ENCODE measurements around the gene BRI3.

BRI3 gene

GRCh38 chr7:98254516-98254915, 27.0 kb upstream of the BRI3 start:
- Histone ChIP-seq H3K9ac (no peak overlapping the region), H3K36me3 (ENCODE audit: insufficient read depth) (no peaks in the 10 kb centered on the region), H3K4me3 (IDR thresholded peaks at IDR 0.05; ENCODE audit: insufficient read depth, low read depth, low read length) (no peak overlapping the region), H3K27ac (no peak overlapping the region), H3K4me1 (ENCODE audit: low read depth, poor library complexity, severe bottlenecking) (peaks cover 22% of the 10 kb centered on the region), H3K79me2 (ENCODE audit: insufficient read depth, low read depth) (peaks cover 14% of the 10 kb centered on the region; the same call in 1 of the 2 replicates), H2AFZ (ENCODE audit: low read depth) (no peak overlapping the region), H4K20me1 (ENCODE audit: insufficient read depth) (no peaks in the 10 kb centered on the region), H3K27me3 (ENCODE audit: insufficient read depth, low read depth) (no peaks in the 10 kb centered on the region), H3K4me2 (no peak overlapping the region)
- TF ChIP-seq CTCF (conservative IDR thresholded peaks at IDR 0.05; ENCODE audit: low read depth, low read length) = no peak

- Histone ChIP-seq H3K4me2 (no peak overlapping the region), H3K79me2 (ENCODE audit: insufficient read depth, low read depth) (peaks cover 14% of the 10 kb centered on the region; the same call in 1 of the 2 replicates), H3K9ac (no peak overlapping the region), H3K27ac (no peak overlapping the region), H3K27me3 (ENCODE audit: insufficient read depth, low read depth) (no peaks in the 10 kb centered on the region), H4K20me1 (ENCODE audit: insufficient read depth) (no peaks in the 10 kb centered on the region), H3K36me3 (ENCODE audit: insufficient read depth) (no peaks in the 10 kb centered on the region), H2AFZ (ENCODE audit: low read depth) (no peak overlapping the region), H3K4me1 (ENCODE audit: low read depth, poor library complexity, severe bottlenecking) (peaks cover 19% of the 10 kb centered on the region), H3K4me3 (IDR thresholded peaks at IDR 0.05; ENCODE audit: insufficient read depth, low read depth, low read length) (no peak overlapping the region)
- no peak for TF ChIP-seq CTCF (conservative IDR thresholded peaks at IDR 0.05; ENCODE audit: low read depth, low read length)
Observed at GRCh38 chr7:98254951-98255610, 26.4 kb upstream of the BRI3 start.

GRCh38 chr7:98256431-98256830, 25.1 kb upstream of the BRI3 start:
- peaks cover 8% of the 10 kb centered on the region for H3K4me1 ChIP-seq (ENCODE audit: low read depth, poor library complexity, severe bottlenecking)
- H3K27ac ChIP-seq = no peak overlapping the region
- H3K9ac ChIP-seq = no peak overlapping the region
- no peak for TF ChIP-seq CTCF (conservative IDR thresholded peaks at IDR 0.05; ENCODE audit: low read depth, low read length)
- H3K4me3 ChIP-seq (IDR thresholded peaks at IDR 0.05; ENCODE audit: insufficient read depth, low read depth, low read length) = no peak overlapping the region
- H4K20me1 ChIP-seq (ENCODE audit: insufficient read depth) = no peaks in the 10 kb centered on the region
- no peaks in the 10 kb centered on the region for H3K27me3 ChIP-seq (ENCODE audit: insufficient read depth, low read depth)
- H3K79me2 ChIP-seq (ENCODE audit: insufficient read depth, low read depth) = peaks cover 14% of the 10 kb centered on the region; the same call in 1 of the 2 replicates
- H2AFZ ChIP-seq (ENCODE audit: low read depth) = no peak overlapping the region
- no peak overlapping the region for H3K4me2 ChIP-seq
- no peaks in the 10 kb centered on the region for H3K36me3 ChIP-seq (ENCODE audit: insufficient read depth)

- TF ChIP-seq CTCF (conservative IDR thresholded peaks at IDR 0.05; ENCODE audit: low read depth, low read length) = no peak
- Histone ChIP-seq H3K4me3 (IDR thresholded peaks at IDR 0.05; ENCODE audit: insufficient read depth, low read depth, low read length) (no peak overlapping the region), H3K27me3 (ENCODE audit: insufficient read depth, low read depth) (no peaks in the 10 kb centered on the region), H3K79me2 (ENCODE audit: insufficient read depth, low read depth) (peaks cover 9% of the 10 kb centered on the region; the same call in 1 of the 2 replicates), H4K20me1 (ENCODE audit: insufficient read depth) (no peaks in the 10 kb centered on the region), H3K36me3 (ENCODE audit: insufficient read depth) (no peaks in the 10 kb centered on the region), H3K9ac (no peak overlapping the region), H3K4me2 (no peak overlapping the region), H2AFZ (ENCODE audit: low read depth) (no peak overlapping the region), H3K27ac (no peak overlapping the region), H3K4me1 (ENCODE audit: low read depth, poor library complexity, severe bottlenecking) (peaks cover 6% of the 10 kb centered on the region)
Observed at GRCh38 chr7:98257701-98258100, 23.8 kb upstream of the BRI3 start.

Data from KMS-11 (cell line).